NB4 (cell line): ENCODE data around the gene ACTG1.

Experiments used
- DNase-seq: peaks from one replicate; pipeline ENCODE4 v3.0.0; 2010; ENCODE audit warnings: low read depth
- H3K4me3 ChIP-seq: one replicate; pipeline ENCODE4 v1.5.1; 2011; ENCODE audit warnings: mild to moderate bottlenecking, low read depth, low read length, moderate library complexity
- MAX ChIP-seq: IDR thresholded peaks from 2 replicates; pipeline ENCODE4 v1.6.1; 2011; ENCODE audit warnings: low read depth, low read length
- MYC ChIP-seq: IDR thresholded peaks from 2 replicates; pipeline ENCODE4 v1.6.1; 2011; ENCODE audit warnings: low read depth, low read length
- POLR2A ChIP-seq: IDR thresholded peaks from 2 replicates; pipeline ENCODE4 v1.6.1; 2011; ENCODE audit warnings: mild to moderate bottlenecking; ENCODE audit not compliant: insufficient read length; ENCODE audit errors: extremely low read depth
- TF ChIP-seq, protein P1 (sequence below): IDR thresholded peaks from one replicate; pipeline ENCODE4 v1.5.1; 2012; ENCODE audit warnings: low read depth, low read length

The ACTG1 gene

DNA sequence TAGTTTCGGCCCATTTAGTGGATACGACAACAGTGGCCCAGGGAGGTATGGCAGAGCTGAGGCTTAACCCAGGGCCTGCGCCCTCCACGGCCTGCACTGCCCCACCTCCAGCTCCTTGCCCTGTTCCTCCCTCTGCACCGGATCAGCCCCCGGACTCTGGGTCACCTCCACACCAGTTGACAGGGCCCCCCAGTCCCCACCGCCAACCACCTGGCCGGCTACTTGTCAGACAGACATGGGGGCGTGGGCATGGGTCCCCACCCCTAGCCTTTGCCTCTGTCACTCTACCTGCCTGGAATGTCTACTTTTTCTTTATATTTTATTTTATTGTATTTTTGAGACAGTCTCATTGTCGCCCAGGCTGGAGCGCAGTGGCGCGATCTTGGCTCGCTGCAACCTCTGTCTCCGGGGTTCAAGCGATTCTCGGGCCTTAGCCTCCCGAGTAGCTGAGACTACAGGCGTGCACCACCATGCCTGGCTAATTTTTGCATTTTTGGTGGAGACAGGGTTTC is 3.0 kb upstream of the ACTG1 start:
- TF ChIP-seq, protein P1, sequence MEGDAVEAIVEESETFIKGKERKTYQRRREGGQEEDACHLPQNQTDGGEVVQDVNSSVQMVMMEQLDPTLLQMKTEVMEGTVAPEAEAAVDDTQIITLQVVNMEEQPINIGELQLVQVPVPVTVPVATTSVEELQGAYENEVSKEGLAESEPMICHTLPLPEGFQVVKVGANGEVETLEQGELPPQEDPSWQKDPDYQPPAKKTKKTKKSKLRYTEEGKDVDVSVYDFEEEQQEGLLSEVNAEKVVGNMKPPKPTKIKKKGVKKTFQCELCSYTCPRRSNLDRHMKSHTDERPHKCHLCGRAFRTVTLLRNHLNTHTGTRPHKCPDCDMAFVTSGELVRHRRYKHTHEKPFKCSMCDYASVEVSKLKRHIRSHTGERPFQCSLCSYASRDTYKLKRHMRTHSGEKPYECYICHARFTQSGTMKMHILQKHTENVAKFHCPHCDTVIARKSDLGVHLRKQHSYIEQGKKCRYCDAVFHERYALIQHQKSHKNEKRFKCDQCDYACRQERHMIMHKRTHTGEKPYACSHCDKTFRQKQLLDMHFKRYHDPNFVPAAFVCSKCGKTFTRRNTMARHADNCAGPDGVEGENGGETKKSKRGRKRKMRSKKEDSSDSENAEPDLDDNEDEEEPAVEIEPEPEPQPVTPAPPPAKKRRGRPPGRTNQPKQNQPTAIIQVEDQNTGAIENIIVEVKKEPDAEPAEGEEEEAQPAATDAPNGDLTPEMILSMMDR = no peak
- TF ChIP-seq MAX (no peak), MYC (no peak), POLR2A (no peak)

GRCh38 chr17:81514739-81515529 is 2.3 kb upstream of the ACTG1 start:
- no peak overlapping the region for H3K4me3 ChIP-seq
- TF ChIP-seq POLR2A (peak; percentile 13), MAX (no peak)
- peak; percentile 69 for DNase-seq

More for the DNA sequence above, 3.0 kb upstream of the ACTG1 start:
- H3K4me3 ChIP-seq = no peak overlapping the region
- no peak for DNase-seq

- DNase-seq = no peak
- peak overlapping the region; percentile 34 for H3K4me3 ChIP-seq
- TF ChIP-seq POLR2A (no peak), MAX (no peak), MYC (no peak)
- TF ChIP-seq, protein P1 = no peak
Observed at GRCh38 chr17:81514489-81514738, 1.8 kb upstream of the ACTG1 start.

GRCh38 chr17:81513753-81514488 is 1.3 kb upstream of the ACTG1 start:
- peak; percentile 66 for DNase-seq
- H3K4me3 ChIP-seq = peak overlapping the region; percentile 38

DNA sequence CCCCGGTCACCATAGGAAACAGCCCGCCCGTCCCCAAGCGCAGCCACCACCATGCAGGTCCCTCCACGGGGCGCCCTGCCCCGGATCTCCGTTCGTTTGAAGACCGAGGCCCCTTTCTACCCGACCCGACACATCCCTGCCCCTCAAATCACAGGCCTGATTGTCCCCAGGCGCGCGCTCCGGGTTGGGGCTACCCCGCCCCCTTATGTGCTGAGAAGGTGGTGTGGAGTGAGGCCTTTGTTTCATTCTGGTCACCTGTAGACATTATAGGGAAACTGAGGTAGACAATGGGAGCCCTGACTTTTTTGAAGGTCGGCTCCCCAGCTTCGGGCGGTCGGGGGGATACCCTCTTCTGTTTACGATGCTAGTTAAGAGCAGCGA is 763 bp upstream of the ACTG1 start:
- peak overlapping the region; percentile 38 for H3K4me3 ChIP-seq
- DNase-seq = peak; percentile 73
- TF ChIP-seq, protein P1 = no peak
- TF ChIP-seq POLR2A = no peak
- no peak for TF ChIP-seq MAX
- TF ChIP-seq MYC = no peak

More at GRCh38 chr17:81513753-81514488, 1.3 kb upstream of the ACTG1 start:
- TF ChIP-seq MAX (no peak), POLR2A (no peak), MYC (no peak)
- TF ChIP-seq, protein P1 = no peak

- peak overlapping the region; percentile 69 for H3K4me3 ChIP-seq
- TF ChIP-seq, protein P1 = no peak
- no peak for TF ChIP-seq MYC
- TF ChIP-seq POLR2A = no peak
- no peak for TF ChIP-seq MAX
- DNase-seq = peak; percentile 38
Observed at GRCh38 chr17:81511804-81512561, 616 bp downstream of the ACTG1 start.
